Measurements from ENCODE around the gene XYLT1. TPM values are rescaled to one million over a fixed set of nuclear protein-coding genes. Genes with fewer than 3 reads are reported as not detected.

The XYLT1 gene
- polyA plus RNA-seq, 1 donor from 2014 or later = 3.3 TPM

DNA sequence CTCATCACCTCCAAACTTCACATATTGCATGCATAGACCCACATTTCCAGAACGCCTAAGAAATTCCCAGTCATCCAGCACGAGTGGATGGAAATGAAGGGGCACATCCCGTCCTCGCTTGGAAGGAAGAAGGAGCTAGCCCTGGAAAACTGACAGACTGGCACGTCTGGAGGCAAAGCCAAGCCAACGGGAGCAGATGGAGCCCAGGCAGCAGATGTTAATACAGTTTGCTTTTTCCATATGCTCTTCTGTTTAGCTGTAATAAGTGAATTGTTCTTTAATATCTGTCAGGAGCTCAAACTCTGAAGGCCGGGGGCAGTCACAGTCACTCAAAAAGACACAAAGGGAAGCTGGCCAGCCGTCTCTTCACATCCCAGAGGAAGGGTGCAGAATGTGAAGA is 187.7 kb downstream of the XYLT1 start:
- Histone ChIP-seq H3K9ac (ENCODE audit: low read length) (no peak overlapping the region), H3F3A (ENCODE audit: insufficient read depth, low read length, poor library complexity, severe bottlenecking) (no peaks in the 10 kb centered on the region), H3K9me2 (ENCODE audit: insufficient read depth, low read length) (no peaks in the 10 kb centered on the region), H3K27ac (ENCODE audit: low read length) (no peak overlapping the region), H3K9me3 (ENCODE audit: low read length) (no peaks in the 10 kb centered on the region), H3K27me3 (ENCODE audit: insufficient read depth, low read depth, low read length) (no peaks in the 10 kb centered on the region), H3K36me3 (ENCODE audit: insufficient read depth, low read length) (no peaks in the 10 kb centered on the region), H3K4me2 (ENCODE audit: low read length) (no peak overlapping the region), H3K79me2 (replicated peaks; ENCODE audit: insufficient read depth, low read length) (peaks cover 3% of the 10 kb centered on the region), H3K4me3 (ENCODE audit: low read length) (no peak overlapping the region), H2AFZ (ENCODE audit: low read depth, low read length) (no peak overlapping the region), H4K20me1 (ENCODE audit: insufficient read depth) (no peaks in the 10 kb centered on the region)
- TF ChIP-seq EP300 (conservative IDR thresholded peaks at IDR 0.05; ENCODE audit: poor library complexity, severe bottlenecking) (no peak), SMC3 (conservative IDR thresholded peaks at IDR 0.05; ENCODE audit: poor library complexity) (no peak), RAD21 (conservative IDR thresholded peaks at IDR 0.05) (no peak), EZH2 (IDR thresholded peaks at IDR 0.05; ENCODE audit: borderline replicate concordance, insufficient read depth, low read length, poor library complexity, severe bottlenecking) (no peak), POLR2AphosphoS5 (IDR thresholded peaks at IDR 0.05) (no peak), TAF1 (IDR thresholded peaks at IDR 0.05; ENCODE audit: low read depth) (no peak)

DNA sequence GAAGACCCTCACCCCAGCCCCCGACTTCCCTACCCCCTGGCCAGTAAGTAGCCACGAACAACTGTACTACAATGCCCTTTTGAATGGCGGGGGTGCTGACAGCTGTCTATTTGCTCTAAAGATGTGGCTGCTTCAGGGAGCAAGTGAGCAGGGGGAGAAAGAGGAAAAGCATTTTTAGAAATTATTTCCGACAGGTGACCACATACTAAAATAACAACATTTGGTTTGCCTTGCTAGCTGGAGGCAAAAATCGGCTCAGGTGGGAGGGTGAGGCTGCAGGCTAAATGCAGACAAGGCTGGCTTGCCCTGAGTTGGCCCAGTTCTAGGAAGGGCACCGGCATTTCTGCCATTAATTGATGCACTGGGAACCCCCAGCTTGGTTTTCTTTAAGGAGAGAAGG is 188.5 kb downstream of the XYLT1 start:
- Histone ChIP-seq H3K27ac (ENCODE audit: low read length) (no peak overlapping the region), H3K27me3 (ENCODE audit: insufficient read depth, low read depth, low read length) (no peaks in the 10 kb centered on the region), H3K9ac (ENCODE audit: low read length) (no peak overlapping the region), H4K20me1 (ENCODE audit: insufficient read depth) (no peaks in the 10 kb centered on the region), H3K36me3 (ENCODE audit: insufficient read depth, low read length) (no peaks in the 10 kb centered on the region), H3K9me3 (ENCODE audit: low read length) (no peaks in the 10 kb centered on the region), H3K79me2 (replicated peaks; ENCODE audit: insufficient read depth, low read length) (peaks cover 3% of the 10 kb centered on the region), H3K4me2 (ENCODE audit: low read length) (no peak overlapping the region), H2AFZ (ENCODE audit: low read depth, low read length) (no peak overlapping the region), H3K4me3 (ENCODE audit: low read length) (no peak overlapping the region), H3F3A (ENCODE audit: insufficient read depth, low read length, poor library complexity, severe bottlenecking) (no peaks in the 10 kb centered on the region), H3K9me2 (ENCODE audit: insufficient read depth, low read length) (no peaks in the 10 kb centered on the region)
- TF ChIP-seq, protein P1, sequence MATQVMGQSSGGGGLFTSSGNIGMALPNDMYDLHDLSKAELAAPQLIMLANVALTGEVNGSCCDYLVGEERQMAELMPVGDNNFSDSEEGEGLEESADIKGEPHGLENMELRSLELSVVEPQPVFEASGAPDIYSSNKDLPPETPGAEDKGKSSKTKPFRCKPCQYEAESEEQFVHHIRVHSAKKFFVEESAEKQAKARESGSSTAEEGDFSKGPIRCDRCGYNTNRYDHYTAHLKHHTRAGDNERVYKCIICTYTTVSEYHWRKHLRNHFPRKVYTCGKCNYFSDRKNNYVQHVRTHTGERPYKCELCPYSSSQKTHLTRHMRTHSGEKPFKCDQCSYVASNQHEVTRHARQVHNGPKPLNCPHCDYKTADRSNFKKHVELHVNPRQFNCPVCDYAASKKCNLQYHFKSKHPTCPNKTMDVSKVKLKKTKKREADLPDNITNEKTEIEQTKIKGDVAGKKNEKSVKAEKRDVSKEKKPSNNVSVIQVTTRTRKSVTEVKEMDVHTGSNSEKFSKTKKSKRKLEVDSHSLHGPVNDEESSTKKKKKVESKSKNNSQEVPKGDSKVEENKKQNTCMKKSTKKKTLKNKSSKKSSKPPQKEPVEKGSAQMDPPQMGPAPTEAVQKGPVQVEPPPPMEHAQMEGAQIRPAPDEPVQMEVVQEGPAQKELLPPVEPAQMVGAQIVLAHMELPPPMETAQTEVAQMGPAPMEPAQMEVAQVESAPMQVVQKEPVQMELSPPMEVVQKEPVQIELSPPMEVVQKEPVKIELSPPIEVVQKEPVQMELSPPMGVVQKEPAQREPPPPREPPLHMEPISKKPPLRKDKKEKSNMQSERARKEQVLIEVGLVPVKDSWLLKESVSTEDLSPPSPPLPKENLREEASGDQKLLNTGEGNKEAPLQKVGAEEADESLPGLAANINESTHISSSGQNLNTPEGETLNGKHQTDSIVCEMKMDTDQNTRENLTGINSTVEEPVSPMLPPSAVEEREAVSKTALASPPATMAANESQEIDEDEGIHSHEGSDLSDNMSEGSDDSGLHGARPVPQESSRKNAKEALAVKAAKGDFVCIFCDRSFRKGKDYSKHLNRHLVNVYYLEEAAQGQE (IDR thresholded peaks at IDR 0.05; ENCODE audit: borderline replicate concordance) = no peak
- TF ChIP-seq RAD21 (conservative IDR thresholded peaks at IDR 0.05) (no peak), POLR2AphosphoS5 (IDR thresholded peaks at IDR 0.05) (no peak), TAF1 (IDR thresholded peaks at IDR 0.05; ENCODE audit: low read depth) (no peak), EP300 (conservative IDR thresholded peaks at IDR 0.05; ENCODE audit: poor library complexity, severe bottlenecking) (no peak)

DNA sequence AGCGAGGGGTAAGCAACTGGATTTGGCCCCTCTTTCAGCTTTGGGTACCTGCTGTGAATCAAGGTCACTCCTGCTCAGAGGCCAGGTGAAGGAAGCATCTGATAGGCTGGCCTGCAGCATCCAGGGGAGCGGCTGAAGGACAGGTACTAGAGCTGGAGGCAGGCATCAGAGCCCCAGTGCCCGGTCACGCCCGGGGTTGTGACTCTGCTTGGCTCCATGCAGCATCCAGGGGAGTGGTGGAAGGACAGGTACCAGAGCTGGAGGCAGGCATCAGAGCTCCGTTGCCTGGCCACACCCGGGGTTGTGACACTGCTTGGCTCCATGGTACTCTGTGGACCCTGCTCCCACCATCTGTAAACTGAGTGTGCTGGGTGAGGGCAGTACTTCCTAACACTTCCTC is 189.7 kb downstream of the XYLT1 start:
- H3K4me3 ChIP-seq (ENCODE audit: low read length) = no peak overlapping the region
- H3K9me2 ChIP-seq (ENCODE audit: insufficient read depth, low read length) = no peaks in the 10 kb centered on the region
- no peaks in the 10 kb centered on the region for H3F3A ChIP-seq (ENCODE audit: insufficient read depth, low read length, poor library complexity, severe bottlenecking)
- no peak overlapping the region for H2AFZ ChIP-seq (ENCODE audit: low read depth, low read length)
- no peaks in the 10 kb centered on the region for H3K9me3 ChIP-seq (ENCODE audit: low read length)
- H3K36me3 ChIP-seq (ENCODE audit: insufficient read depth, low read length) = no peaks in the 10 kb centered on the region
- H3K9ac ChIP-seq (ENCODE audit: low read length) = no peak overlapping the region
- no peaks in the 10 kb centered on the region for H3K27me3 ChIP-seq (ENCODE audit: insufficient read depth, low read depth, low read length)
- no peaks in the 10 kb centered on the region for H4K20me1 ChIP-seq (ENCODE audit: insufficient read depth)
- no peak overlapping the region for H3K4me2 ChIP-seq (ENCODE audit: low read length)
- no peak for TF ChIP-seq TAF1 (IDR thresholded peaks at IDR 0.05; ENCODE audit: low read depth)
- no peak for TF ChIP-seq MXI1 (conservative IDR thresholded peaks at IDR 0.05; ENCODE audit: poor library complexity, severe bottlenecking)
- H3K79me2 ChIP-seq (replicated peaks; ENCODE audit: insufficient read depth, low read length) = peaks cover 3% of the 10 kb centered on the region
- H3K27ac ChIP-seq (ENCODE audit: low read length) = no peak overlapping the region
